Kidney (tissue), 14 donors: ENCODE data around the gene SSC5D. TPM values are rescaled to one million over a fixed set of nuclear protein-coding genes. Genes with fewer than 3 reads are reported as not detected.

Experiments
- DNase-seq, 5 donors: peaks; one replicate each; pipeline ENCODE4 v3.0.0-alpha.2; 2013 to 2020
- FAIRE-seq: peaks from 2 replicates; lab custom pipeline; 2012; peaks lifted over from hg19 to GRCh38; lab: Jason Lieb, UNC
- H3K27ac ChIP-seq, 2 donors: one replicate each; pipeline ENCODE4 v1.7.0; 2013; ENCODE audit warnings: low read depth in 2 of 2, low read length in 2 of 2, inconsistent platforms in 1 of 2
- H3K27me3 ChIP-seq: one replicate; pipeline ENCODE4 v1.7.1; 2013; ENCODE audit warnings: low read length, inconsistent platforms; ENCODE audit not compliant: control insufficient read depth, insufficient read depth
- H3K36me3 ChIP-seq, 3 donors: one replicate each; pipeline versions ENCODE4 v1.7.0 to v1.7.1; 2013; ENCODE audit warnings: low read length in 3 of 3, control low read depth in 1 of 3, inconsistent platforms in 1 of 3; ENCODE audit not compliant: insufficient read depth in 3 of 3, control insufficient read depth in 2 of 3
- H3K4me1 ChIP-seq, 3 donors: one replicate each; pipeline versions ENCODE4 v1.7.0 to v1.7.1; 2013; ENCODE audit warnings: low read length in 3 of 3, inconsistent platforms in 1 of 3, low read depth in 1 of 3; ENCODE audit not compliant: control insufficient read depth in 2 of 3, insufficient read depth in 2 of 3
- H3K4me3 ChIP-seq, 3 donors: one replicate each; pipeline versions ENCODE4 v1.7.0 to v1.8.1; 2013; ENCODE audit warnings: low read length in 3 of 3, control low read depth in 1 of 3, inconsistent platforms in 1 of 3
- H3K9ac ChIP-seq, 3 donors: one replicate each; pipeline versions ENCODE4 v1.7.0 to v1.7.1; 2013; ENCODE audit warnings: low read length in 3 of 3, control low read depth in 1 of 3, inconsistent platforms in 1 of 3
- H3K9me3 ChIP-seq, 3 donors: one replicate each; pipeline versions ENCODE4 v1.7.0 to v1.7.1; 2013; ENCODE audit warnings: low read length in 3 of 3, control low read depth in 1 of 3, inconsistent platforms in 1 of 3; ENCODE audit not compliant: control insufficient read depth in 2 of 3, insufficient read depth in 1 of 3
- intact Hi-C: fragments of 100-400 bp; cut with DNase I; formaldehyde crosslinking; loops from one replicate; pipeline ENCODE4 v1.11.1; 2022
- polyA plus RNA-seq: library from polyadenylated mRNA; stranded (reverse); fragments of 350-450 nt; fragmentation: Illumina TruSeq; extraction: RNeasy Lipid Tissue Mini Kit (QIAGEN cat#74804); gene quantifications from one replicate; pipeline ENCODE4 v1.2.3, GENCODE V29; 2014; ENCODE audit warnings: low read depth, low replicate concordance; ENCODE audit not compliant: insufficient read depth
- total RNA-seq: library from RNA; stranded (reverse); fragmentation: NEBNext Ultra II Directional; extraction: Animal tissue kit (Norgen Biotek cat#: 25700); gene quantifications from one replicate; pipeline ENCODE4 v1.2.1, GENCODE V29; 2021
- TF ChIP-seq, protein P1 (sequence below): IDR thresholded peaks from 3 replicates; pipeline ENCODE4 v1.5.1; 2012; ENCODE audit warnings: mild to moderate bottlenecking, moderate library complexity, borderline replicate concordance; ENCODE audit not compliant: insufficient read depth; ENCODE audit errors: extremely low read depth
- donor health status: control.
- donor health status: control.
- donor health status: control.
- donor health status: control.
- donor health status: control.
- donor health status: DM: yes; HTN: yes; CAD: no.
- donor health status: Normal renal cell carcinoma (clear cell type).

Gene SSC5D
- total and polyA plus RNA-seq, 2 donors from 2014 or later = 2.2 to 9.4 TPM

DNA sequence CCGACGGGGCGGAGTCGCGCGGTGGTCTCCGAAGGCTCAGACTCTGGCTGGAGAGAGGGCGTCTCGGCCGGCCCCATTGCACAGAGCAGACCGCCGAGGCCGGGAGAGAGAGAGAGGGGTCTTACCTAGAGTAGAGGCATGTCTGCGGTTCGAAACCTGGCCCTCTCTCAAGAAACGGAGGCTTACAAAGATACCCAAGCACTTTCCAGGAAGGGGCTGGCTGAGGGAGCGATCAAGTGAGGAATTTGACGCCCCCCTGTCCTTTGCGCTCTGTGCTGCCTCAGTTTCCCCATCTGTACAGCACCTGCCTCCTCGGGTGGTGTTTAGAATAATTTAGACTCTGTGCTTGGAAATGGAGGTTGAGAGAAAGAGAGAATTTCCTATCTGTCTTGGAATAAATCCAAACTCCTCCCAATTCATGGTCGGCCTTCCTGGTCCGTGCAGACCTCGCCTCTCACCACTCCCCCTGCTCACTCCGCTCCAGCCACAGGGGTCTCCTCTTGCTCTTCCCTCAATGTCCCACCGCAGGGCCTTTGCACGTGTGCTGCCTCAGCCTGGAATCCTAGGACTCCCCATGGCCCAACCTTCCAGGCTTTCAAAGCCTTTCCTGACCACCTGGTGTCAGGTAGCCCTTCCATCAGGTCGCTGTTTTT lies 26.1 kb upstream of the SSC5D start:
- H3K9ac ChIP-seq = peak overlapping the region; percentile 44 to 93 (median 52)
- H3K27ac ChIP-seq = peak overlapping the region; percentile 75 to 76
- H3K4me1 ChIP-seq = peaks cover 0 to 5% (median 4%) of the 10 kb centered on the region in 3 donors
- FAIRE-seq (no peak), DNase-seq (peak in 2 of 5 donors; percentile 48 to 70)
- peak overlapping the region; percentile 66 to 93 (median 84) for H3K4me3 ChIP-seq
- H3K36me3 ChIP-seq = no peaks in the 10 kb centered on the region
- intact Hi-C loops = no loop called here
- H3K27me3 ChIP-seq = no peaks in the 10 kb centered on the region
- H3K9me3 ChIP-seq = no peaks in the 10 kb centered on the region
- TF ChIP-seq, protein P1, sequence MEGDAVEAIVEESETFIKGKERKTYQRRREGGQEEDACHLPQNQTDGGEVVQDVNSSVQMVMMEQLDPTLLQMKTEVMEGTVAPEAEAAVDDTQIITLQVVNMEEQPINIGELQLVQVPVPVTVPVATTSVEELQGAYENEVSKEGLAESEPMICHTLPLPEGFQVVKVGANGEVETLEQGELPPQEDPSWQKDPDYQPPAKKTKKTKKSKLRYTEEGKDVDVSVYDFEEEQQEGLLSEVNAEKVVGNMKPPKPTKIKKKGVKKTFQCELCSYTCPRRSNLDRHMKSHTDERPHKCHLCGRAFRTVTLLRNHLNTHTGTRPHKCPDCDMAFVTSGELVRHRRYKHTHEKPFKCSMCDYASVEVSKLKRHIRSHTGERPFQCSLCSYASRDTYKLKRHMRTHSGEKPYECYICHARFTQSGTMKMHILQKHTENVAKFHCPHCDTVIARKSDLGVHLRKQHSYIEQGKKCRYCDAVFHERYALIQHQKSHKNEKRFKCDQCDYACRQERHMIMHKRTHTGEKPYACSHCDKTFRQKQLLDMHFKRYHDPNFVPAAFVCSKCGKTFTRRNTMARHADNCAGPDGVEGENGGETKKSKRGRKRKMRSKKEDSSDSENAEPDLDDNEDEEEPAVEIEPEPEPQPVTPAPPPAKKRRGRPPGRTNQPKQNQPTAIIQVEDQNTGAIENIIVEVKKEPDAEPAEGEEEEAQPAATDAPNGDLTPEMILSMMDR = no peak

DNA sequence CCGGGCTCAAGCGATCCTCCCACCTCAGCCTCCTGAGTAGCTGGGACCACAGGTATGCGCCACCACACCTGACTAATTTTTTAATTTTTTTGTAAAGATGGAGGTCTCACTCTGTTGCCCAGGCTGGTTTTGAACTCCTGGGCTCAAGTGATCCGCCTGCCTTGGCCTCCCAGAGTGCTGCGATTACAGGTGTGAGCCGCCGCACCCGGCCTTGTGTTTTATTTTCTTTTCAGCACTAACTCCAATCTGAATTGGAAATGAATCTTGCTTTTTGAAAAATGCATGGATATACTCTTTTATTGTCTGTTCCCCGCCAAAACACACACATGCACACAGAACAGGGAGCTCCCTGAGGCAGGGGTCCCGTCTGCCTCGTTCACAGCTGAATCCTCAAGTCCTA lies 25.5 kb upstream of the SSC5D start:
- DNase-seq = no peak
- no peak overlapping the region for H3K4me3 ChIP-seq
- H3K9me3 ChIP-seq = no peaks in the 10 kb centered on the region
- H3K9ac ChIP-seq = no peak overlapping the region
- TF ChIP-seq, protein P1 = no peak
- no peaks in the 10 kb centered on the region for H3K27me3 ChIP-seq
- intact Hi-C loops = no loop called here
- peaks cover 0 to 9% (median 4%) of the 10 kb centered on the region in 3 donors for H3K4me1 ChIP-seq
- no peaks in the 10 kb centered on the region for H3K36me3 ChIP-seq
- H3K27ac ChIP-seq = no peak overlapping the region
- FAIRE-seq = no peak

DNA sequence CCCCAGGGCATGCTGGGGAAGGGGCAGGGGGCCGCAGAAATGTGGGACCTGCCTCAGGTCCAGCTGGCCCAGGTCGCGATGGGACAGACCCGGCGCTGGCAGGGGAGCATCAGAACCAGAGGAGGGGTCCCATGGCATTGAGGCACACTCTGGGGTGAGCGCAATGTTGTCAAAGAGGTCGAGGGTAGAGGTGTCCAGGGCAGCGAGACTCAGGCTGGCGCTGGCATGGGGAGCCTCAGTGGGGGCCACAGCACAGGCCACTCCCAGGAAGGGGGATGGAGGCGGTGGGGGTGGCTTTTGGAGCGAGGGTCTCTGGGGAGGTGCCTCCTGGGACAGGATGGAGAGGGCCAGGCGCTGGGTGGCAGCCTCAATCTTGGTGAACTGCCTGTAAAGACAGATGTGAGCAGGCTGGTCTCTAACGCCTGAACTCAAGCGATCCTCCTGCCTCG lies 24.6 kb upstream of the SSC5D start:
- H3K4me3 ChIP-seq = no peak overlapping the region
- H3K27me3 ChIP-seq = no peaks in the 10 kb centered on the region
- no peaks in the 10 kb centered on the region for H3K36me3 ChIP-seq
- H3K9ac ChIP-seq = no peak overlapping the region
- DNase-seq = peak in 1 of 5 donors; percentile 81
- peaks cover 0 to 9% (median 4%) of the 10 kb centered on the region in 3 donors for H3K4me1 ChIP-seq
- no peak overlapping the region for H3K27ac ChIP-seq
- intact Hi-C loops = no loop called here
- H3K9me3 ChIP-seq = no peaks in the 10 kb centered on the region
- no peak for FAIRE-seq
- TF ChIP-seq, protein P1 = no peak
